ENCODE measurements around the gene SETD2.
A peak's percentile ranks its signal among the peaks of the same experiment; 100 is the strongest.

The SETD2 gene

GRCh38 chr3:47161983-47162696 is 1.8 kb downstream of the SETD2 start:
- no peaks in the 10 kb centered on the region for H3K9me2 ChIP-seq (ENCODE audit: low read depth, low read length)
- H3K9ac ChIP-seq (ENCODE audit: low read length): peak overlapping the region; percentile 81
- peaks cover 18% of the 10 kb centered on the region; the same call in 1 of the 2 replicates for H3K36me3 ChIP-seq (ENCODE audit: insufficient read depth, low read length)
- peak overlapping the region; percentile 99 for H3K4me2 ChIP-seq (ENCODE audit: low read length)
- H3K27ac ChIP-seq (ENCODE audit: low read depth, low read length, poor library complexity, severe bottlenecking): peak overlapping the region; percentile 81
- peak overlapping the region; percentile 76 for H3K4me3 ChIP-seq (ENCODE audit: low read depth, low read length, poor library complexity, severe bottlenecking)
- TF ChIP-seq EZH2 (IDR thresholded peaks at IDR 0.05; ENCODE audit: borderline replicate concordance, low read length) (no peak), CTCF (IDR thresholded peaks at IDR 0.05; ENCODE audit: low read length) (no peak)
- H3F3A ChIP-seq (ENCODE audit: insufficient read depth, low read length): no peaks in the 10 kb centered on the region
- H3K4me1 ChIP-seq (ENCODE audit: insufficient read depth, low read length, severe bottlenecking): peaks cover 59% of the 10 kb centered on the region
- no peaks in the 10 kb centered on the region for H4K20me1 ChIP-seq (ENCODE audit: insufficient read depth, low read length)
- peaks cover 62% of the 10 kb centered on the region for H3K79me2 ChIP-seq (ENCODE audit: insufficient read depth, low read length)
- no peaks in the 10 kb centered on the region for H3K9me3 ChIP-seq (ENCODE audit: low read length)
- no peaks in the 10 kb centered on the region for H3K27me3 ChIP-seq (ENCODE audit: insufficient read depth, low read length)
- no peak overlapping the region for H2AFZ ChIP-seq (ENCODE audit: low read length)

- Histone ChIP-seq H3K27ac (ENCODE audit: low read depth, low read length, poor library complexity, severe bottlenecking) (no peak overlapping the region), H3K9me2 (ENCODE audit: low read depth, low read length) (no peaks in the 10 kb centered on the region), H3F3A (ENCODE audit: insufficient read depth, low read length) (no peaks in the 10 kb centered on the region), H3K4me3 (ENCODE audit: low read depth, low read length, poor library complexity, severe bottlenecking) (no peak overlapping the region), H4K20me1 (ENCODE audit: insufficient read depth, low read length) (peaks cover 3% of the 10 kb centered on the region; the same call in 1 of the 2 replicates), H3K4me2 (ENCODE audit: low read length) (peak overlapping the region; percentile 36; the same call in 1 of the 2 replicates), H3K36me3 (ENCODE audit: insufficient read depth, low read length) (peaks cover 18% of the 10 kb centered on the region; the same call in 1 of the 2 replicates), H3K79me2 (ENCODE audit: insufficient read depth, low read length) (peaks cover 86% of the 10 kb centered on the region), H3K9ac (ENCODE audit: low read length) (no peak overlapping the region), H3K9me3 (ENCODE audit: low read length) (no peaks in the 10 kb centered on the region), H3K27me3 (ENCODE audit: insufficient read depth, low read length) (no peaks in the 10 kb centered on the region), H2AFZ (ENCODE audit: low read length) (no peak overlapping the region), H3K4me1 (ENCODE audit: insufficient read depth, low read length, severe bottlenecking) (peaks cover 53% of the 10 kb centered on the region)
- TF ChIP-seq EZH2 (IDR thresholded peaks at IDR 0.05; ENCODE audit: borderline replicate concordance, low read length) (no peak), CTCF (IDR thresholded peaks at IDR 0.05; ENCODE audit: low read length) (no peak)
These were observed 4.1 kb downstream of the SETD2 start for GRCh38 chr3:47159820-47160219.

- H3K9ac ChIP-seq (ENCODE audit: low read length): no peak overlapping the region
- no peak overlapping the region for H3K27ac ChIP-seq (ENCODE audit: low read depth, low read length, poor library complexity, severe bottlenecking)
- H3K4me2 ChIP-seq (ENCODE audit: low read length): no peak overlapping the region
- H3F3A ChIP-seq (ENCODE audit: insufficient read depth, low read length): no peaks in the 10 kb centered on the region
- no peaks in the 10 kb centered on the region for H3K9me2 ChIP-seq (ENCODE audit: low read depth, low read length)
- peaks cover 52% of the 10 kb centered on the region for H3K4me1 ChIP-seq (ENCODE audit: insufficient read depth, low read length, severe bottlenecking)
- peaks cover 22% of the 10 kb centered on the region for H3K36me3 ChIP-seq (ENCODE audit: insufficient read depth, low read length)
- H3K9me3 ChIP-seq (ENCODE audit: low read length): no peaks in the 10 kb centered on the region
- H3K79me2 ChIP-seq (ENCODE audit: insufficient read depth, low read length): peaks cover 100% of the 10 kb centered on the region
- H3K27me3 ChIP-seq (ENCODE audit: insufficient read depth, low read length): no peaks in the 10 kb centered on the region
- no peak overlapping the region for H3K4me3 ChIP-seq (ENCODE audit: low read depth, low read length, poor library complexity, severe bottlenecking)
- no peak overlapping the region for H2AFZ ChIP-seq (ENCODE audit: low read length)
- H4K20me1 ChIP-seq (ENCODE audit: insufficient read depth, low read length): peaks cover 3% of the 10 kb centered on the region; the same call in 1 of the 2 replicates
- TF ChIP-seq EZH2 (IDR thresholded peaks at IDR 0.05; ENCODE audit: borderline replicate concordance, low read length): no peak
- TF ChIP-seq CTCF (IDR thresholded peaks at IDR 0.05; ENCODE audit: low read length): no peak
These were observed 5.7 kb downstream of the SETD2 start for GRCh38 chr3:47158208-47158607.

Measured in OCI-LY1 (cell line).